DMS79 (cell line): ENCODE measurements around the gene NAP1L1.
"Not testable (repeated sequence)": the region's sequence is repeated elsewhere in the genome, so short reads cannot be mapped to it uniquely, and the experiment has no call there.

Experiments
- DNase-seq: peaks from one replicate; lab custom pipeline; 2025; lab: John Stamatoyannopoulos, UW

Gene NAP1L1

GRCh38 chr12:76020281-76020680, 64.2 kb downstream of the NAP1L1 start:
- DNase-seq = no peak

DNA sequence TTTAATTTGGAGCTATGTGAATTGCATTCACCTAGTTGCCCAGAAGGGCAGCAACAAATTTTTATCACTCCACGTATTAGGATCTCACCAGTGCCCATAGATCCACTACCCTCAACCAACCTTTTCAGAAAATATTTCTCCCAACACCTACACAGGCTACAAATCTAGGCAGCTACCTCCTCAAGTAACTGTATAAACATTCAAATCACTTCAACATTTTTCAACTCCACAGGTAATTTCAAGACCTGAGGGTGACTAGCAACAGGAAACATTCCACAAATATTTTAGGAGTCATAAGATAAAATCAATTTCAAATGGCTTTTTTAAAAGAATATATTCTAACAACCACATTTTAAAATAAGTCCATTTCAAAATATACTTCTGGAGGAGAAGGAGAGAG, 65.8 kb downstream of the NAP1L1 start:
- no peak for DNase-seq

GRCh38 chr12:76018111-76018510, 66.4 kb downstream of the NAP1L1 start:
- no peak for DNase-seq

- no peak for DNase-seq
Measured at GRCh38 chr12:76014007-76014406, 70.5 kb downstream of the NAP1L1 start.

DNA sequence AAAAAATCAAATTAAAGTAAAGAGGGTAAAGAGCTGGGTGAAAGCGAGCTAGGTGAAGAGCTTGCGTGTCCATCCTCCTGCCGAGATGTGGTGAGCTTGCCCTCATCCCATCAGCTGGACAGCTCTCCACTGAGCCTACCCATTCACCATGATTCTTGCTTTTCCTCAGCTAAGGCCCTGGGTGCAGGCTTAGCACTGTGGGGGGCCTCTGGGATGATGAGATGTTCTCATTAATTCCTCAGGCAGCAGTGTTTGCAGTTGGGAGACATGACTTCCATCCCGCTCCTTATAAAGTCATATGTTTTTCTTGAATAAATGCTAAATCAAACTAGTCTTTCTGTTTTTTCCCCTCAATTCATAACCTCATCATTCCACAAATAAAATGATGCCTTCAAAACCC, 70.9 kb downstream of the NAP1L1 start:
- no peak for DNase-seq

- DNase-seq = no peak
Measured at GRCh38 chr12:76012644-76013043, 71.8 kb downstream of the NAP1L1 start.

GRCh38 chr12:76010732-76011458, 73.6 kb downstream of the NAP1L1 start:
- DNase-seq = no peak

- no peak for DNase-seq
Measured at GRCh38 chr12:76008428-76008827, 76.1 kb downstream of the NAP1L1 start.

- no peak for DNase-seq
Measured at GRCh38 chr12:76007640-76008039, 76.8 kb downstream of the NAP1L1 start.

GRCh38 chr12:76006028-76006925, 78.2 kb downstream of the NAP1L1 start:
- no peak for DNase-seq

- no peak for DNase-seq
Measured at GRCh38 chr12:76003355-76003638, 81.2 kb downstream of the NAP1L1 start.

- no peak for DNase-seq
Measured at GRCh38 chr12:76002598-76003354, 81.7 kb downstream of the NAP1L1 start.

DNA sequence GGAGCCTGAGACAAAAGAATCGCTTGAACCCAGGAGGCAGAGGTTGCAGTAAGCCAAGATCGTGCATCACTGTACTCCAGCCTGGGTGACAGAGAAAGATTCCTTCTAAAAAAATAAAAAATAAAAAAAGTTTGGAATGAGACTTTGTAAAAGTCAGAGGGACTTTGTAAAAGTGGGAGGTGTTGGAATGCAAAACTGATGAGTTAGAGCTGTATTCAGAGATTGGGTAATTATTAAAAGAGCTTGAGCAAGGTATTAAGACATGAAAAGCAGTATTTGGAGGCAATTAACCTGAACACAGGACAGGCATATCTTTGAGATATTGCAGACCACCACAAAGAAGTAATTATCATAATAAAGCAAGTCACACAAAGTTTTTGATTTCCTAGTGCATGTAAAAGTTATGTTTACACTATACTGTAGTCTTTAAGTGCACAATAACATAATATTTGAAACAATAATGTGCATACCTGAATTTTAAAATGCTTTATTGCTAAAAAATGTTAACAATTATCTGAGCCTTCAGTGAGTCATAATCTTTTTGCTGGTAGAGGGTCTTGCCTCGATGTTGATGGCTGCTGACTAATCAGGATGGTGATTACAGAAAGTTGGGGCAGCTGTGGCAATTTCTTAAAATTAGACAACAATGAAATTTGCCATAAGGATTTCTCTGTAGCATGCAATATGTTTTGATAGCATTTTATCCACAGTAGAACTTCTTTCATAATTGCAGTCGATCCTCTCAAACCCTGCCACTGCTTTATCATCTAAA, 86.0 kb downstream of the NAP1L1 start:
- DNase-seq = no peak

- no peak for DNase-seq
Measured at GRCh38 chr12:75997658-75998057, 86.8 kb downstream of the NAP1L1 start.

DNA sequence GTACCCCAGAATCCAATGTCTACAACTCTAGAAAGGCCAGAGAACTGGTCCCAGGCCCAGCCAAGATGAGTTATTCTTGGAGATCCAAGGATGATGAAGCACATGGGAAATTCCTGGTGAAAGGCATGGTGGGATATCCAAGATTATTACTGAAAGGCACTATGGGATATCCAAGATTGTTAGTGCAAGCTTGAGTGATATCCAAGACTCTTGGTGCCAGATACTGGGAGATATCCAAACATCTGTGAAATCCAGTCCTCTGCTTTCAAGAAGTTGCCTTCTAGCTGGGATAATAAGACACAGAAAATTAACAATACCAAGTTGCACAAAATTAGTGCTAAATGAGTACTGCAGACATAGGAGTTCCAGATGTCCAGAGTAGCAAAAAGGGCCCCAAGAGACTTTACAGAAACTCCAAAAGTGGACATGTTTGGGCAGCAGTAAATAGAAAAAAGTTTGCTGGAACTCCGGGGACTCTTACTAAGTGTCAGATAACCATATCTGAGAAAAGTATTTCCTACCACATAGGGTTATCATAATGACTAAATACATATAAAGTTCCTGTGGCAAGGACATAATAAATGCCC, 87.5 kb downstream of the NAP1L1 start:
- DNase-seq = no peak

DNA sequence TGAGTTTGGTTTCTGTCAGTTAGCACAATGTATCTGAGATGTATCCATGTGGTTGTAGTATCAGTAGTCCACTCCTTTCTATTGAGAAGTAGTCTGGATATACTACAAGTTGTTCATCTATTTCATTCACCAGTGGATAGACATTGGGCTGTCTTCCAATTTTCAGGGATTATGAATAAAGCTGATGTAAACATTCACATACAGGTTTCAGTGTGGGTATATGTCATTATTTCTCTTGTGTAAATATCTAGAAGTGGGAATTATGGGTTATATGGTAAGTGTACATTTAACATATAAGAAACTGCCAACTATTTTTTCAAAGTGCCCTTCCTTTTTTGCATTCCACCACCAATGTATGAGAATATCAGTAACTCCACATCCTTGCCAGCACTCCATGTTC, 88.8 kb downstream of the NAP1L1 start:
- DNase-seq = no peak

DNA sequence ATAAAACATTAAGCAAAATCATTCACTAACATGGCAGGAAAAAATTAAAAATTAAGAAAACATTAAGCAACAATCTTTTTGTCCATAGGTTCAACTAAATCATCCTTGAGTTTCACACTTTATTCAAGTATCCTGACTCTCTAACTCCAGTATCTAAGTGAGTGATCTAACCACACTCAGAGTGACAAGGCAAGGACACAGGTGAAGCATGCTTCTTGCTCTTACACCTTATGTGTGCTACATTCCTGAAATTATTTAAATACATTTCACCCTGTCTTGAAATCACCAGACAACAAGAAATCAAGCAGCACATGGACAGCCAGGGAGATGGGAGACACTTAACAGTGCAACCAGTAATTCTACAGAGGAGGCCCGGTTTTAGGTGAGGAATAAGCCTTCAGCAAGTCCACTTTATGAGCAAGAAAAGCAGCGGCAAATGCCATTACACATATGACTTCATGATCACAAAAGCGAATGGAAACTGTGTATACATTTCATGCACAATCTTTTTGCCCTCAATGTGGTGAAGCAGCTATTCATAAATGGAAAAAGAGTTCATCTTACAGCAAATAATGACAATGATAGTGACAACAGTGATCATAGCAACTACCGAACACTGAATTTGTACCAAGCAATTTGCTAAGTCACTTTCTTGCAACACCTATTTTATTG, 90.3 kb downstream of the NAP1L1 start:
- DNase-seq = no peak

DNA sequence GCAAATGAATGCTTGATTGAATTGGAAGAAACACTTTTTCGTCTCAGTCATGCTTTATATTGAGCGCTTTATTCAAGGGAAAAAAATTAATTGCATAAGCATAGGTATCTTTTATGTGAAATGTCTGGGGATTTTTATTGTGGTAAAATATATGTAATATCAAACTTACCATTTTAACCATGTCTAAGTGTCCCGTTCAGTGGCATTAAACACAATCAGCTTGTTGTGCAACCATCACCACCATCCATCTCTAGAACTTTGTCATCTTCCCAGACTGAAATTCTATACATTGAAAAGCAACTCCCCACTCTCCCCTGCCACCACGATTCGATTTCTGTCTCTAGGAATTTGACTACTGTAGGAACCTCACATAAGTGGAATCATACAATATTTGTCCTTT, 92.7 kb downstream of the NAP1L1 start:
- DNase-seq = no peak

DNA sequence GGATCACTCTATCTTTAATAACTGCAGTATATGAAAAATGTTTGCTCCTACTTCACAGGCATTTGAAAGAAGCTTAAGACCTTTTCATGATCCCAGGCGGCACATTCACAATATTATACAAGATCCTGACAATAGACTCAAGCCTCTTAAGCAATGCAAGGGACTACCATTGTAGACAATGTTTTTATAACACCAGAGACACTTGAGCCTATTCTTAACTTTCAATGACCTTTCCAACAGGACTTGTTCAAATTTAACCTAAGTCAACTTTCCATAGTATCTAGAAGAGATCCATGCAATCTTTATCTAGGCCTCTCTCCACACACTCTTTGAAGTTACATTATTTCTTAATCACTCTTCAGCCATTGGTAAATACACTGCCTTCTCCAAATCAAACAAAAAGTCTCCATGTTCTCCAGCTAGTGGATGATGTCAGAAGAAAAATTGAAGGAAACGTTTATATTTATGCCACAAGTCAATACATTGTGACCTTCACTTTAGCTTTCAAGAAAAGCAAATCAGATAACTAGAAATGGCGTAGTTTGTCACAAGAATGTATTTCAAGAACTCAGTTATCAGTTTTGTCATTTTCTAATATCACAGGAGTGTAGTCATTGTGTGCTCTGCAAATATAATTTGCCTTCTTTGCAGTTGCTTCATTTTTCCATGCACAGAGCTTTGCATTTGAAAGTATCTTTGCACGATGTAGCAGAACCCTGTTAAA, 94.1 kb downstream of the NAP1L1 start:
- no peak for DNase-seq

- not testable (repeated sequence) for DNase-seq
Measured at GRCh38 chr12:75987709-75988108, 96.8 kb downstream of the NAP1L1 start.
